Activated CD4-positive, alpha-beta T cell treated with anti-CD3 and anti-CD28 coated beads for 36 hours (primary cell): ENCODE results near the gene PLBD2. TPM values are rescaled to one million over a fixed set of nuclear protein-coding genes. Genes with fewer than 3 reads are reported as not detected.

Experiments used
- ATAC-seq: fragments of 200-7000 bp; cut with Tn5 transposase; one replicate; pipeline ENCODE4 v1.10.0; 2021; ENCODE audit warnings: mild to moderate bottlenecking, moderate library complexity
- CTCF ChIA-PET: fragments of 350-600 bp; sonication (Branson Sonifier 250); formaldehyde crosslinking; loops from one replicate; lab custom pipeline; 2021; ENCODE audit warnings: antibody characterized with exemption; lab: Charles Lee
- POLR2A ChIA-PET: fragments of 350-600 bp; sonication (Branson Sonifier 250); formaldehyde crosslinking; loops from one replicate; lab custom pipeline; 2021; ENCODE audit warnings: antibody characterized with exemption, inconsistent platforms; lab: Charles Lee
- DNase-seq: peaks from one replicate; pipeline ENCODE4 v3.0.0-alpha.2; 2020
- H3K27ac Mint-ChIP-seq: one replicate; pipeline ENCODE4 v1.8.0; 2021; ENCODE audit warnings: mixed read lengths
- H3K27me3 Mint-ChIP-seq: one replicate; pipeline ENCODE4 v1.8.0; 2021; ENCODE audit warnings: mixed read lengths
- H3K36me3 Mint-ChIP-seq: one replicate; pipeline ENCODE4 v1.8.0; 2021; ENCODE audit warnings: low read depth, mixed read lengths
- H3K4me1 Mint-ChIP-seq: one replicate; pipeline ENCODE4 v1.8.0; 2021; ENCODE audit warnings: mixed read lengths
- H3K4me3 Mint-ChIP-seq: one replicate; pipeline ENCODE4 v1.8.0; 2021; ENCODE audit warnings: mild to moderate bottlenecking, moderate library complexity, mixed read lengths
- H3K9me3 Mint-ChIP-seq: one replicate; pipeline ENCODE4 v1.8.0; 2021; ENCODE audit warnings: low read depth, mixed read lengths
- intact Hi-C, 2 experiments: fragments of 100-400 bp; cut with DNase I in 1 of 2; cut with micrococcal nuclease in 1 of 2; formaldehyde crosslinking; loops; one replicate each; pipeline versions ENCODE4 v1.14.2 to v1.15.1; 2022 to 2024; cut with DNase I, micrococcal nuclease
- total RNA-seq, 2 experiments: library from RNA; stranded (reverse); gene quantifications; one replicate each; pipeline ENCODE4 v1.2.3, GENCODE V29; 2021

The PLBD2 gene
- total RNA-seq, 2 experiments from 2014 or later: 13.7 to 17.3 TPM

GRCh38 chr12:113390064-113391043, 32.0 kb downstream of the PLBD2 start:
- H3K4me1 Mint-ChIP-seq: no peaks in the 10 kb centered on the region
- H3K36me3 Mint-ChIP-seq: peaks cover 12% of the 10 kb centered on the region
- ChIA-PET POLR2A (no interaction called here), CTCF (no interaction called here)
- H3K27ac Mint-ChIP-seq: no peak overlapping the region
- H3K4me3 Mint-ChIP-seq: no peak overlapping the region
- intact Hi-C loops: no loop called here
- no peaks in the 10 kb centered on the region for H3K9me3 Mint-ChIP-seq
- no peak for ATAC-seq
- no peaks in the 10 kb centered on the region for H3K27me3 Mint-ChIP-seq
- DNase-seq: no peak

GRCh38 chr12:113391145-113391544, 32.8 kb downstream of the PLBD2 start:
- peaks cover 9% of the 10 kb centered on the region for H3K36me3 Mint-ChIP-seq
- POLR2A ChIA-PET: no interaction called here
- CTCF ChIA-PET: no interaction called here
- intact Hi-C loops: no loop called here
- H3K4me1 Mint-ChIP-seq: no peaks in the 10 kb centered on the region
- H3K4me3 Mint-ChIP-seq: no peak overlapping the region
- ATAC-seq (no peak), DNase-seq (no peak)
- no peaks in the 10 kb centered on the region for H3K9me3 Mint-ChIP-seq
- H3K27me3 Mint-ChIP-seq: no peaks in the 10 kb centered on the region
- no peak overlapping the region for H3K27ac Mint-ChIP-seq

GRCh38 chr12:113391650-113392337, 33.4 kb downstream of the PLBD2 start:
- no peaks in the 10 kb centered on the region for H3K4me1 Mint-ChIP-seq
- ChIA-PET CTCF (no interaction called here), POLR2A (no interaction called here)
- no peaks in the 10 kb centered on the region for H3K9me3 Mint-ChIP-seq
- no peak for DNase-seq
- H3K27me3 Mint-ChIP-seq: no peaks in the 10 kb centered on the region
- H3K4me3 Mint-ChIP-seq: no peak overlapping the region
- H3K36me3 Mint-ChIP-seq: peaks cover 9% of the 10 kb centered on the region
- no peak for ATAC-seq
- intact Hi-C loops: no loop called here
- no peak overlapping the region for H3K27ac Mint-ChIP-seq

- Mint-ChIP-seq H3K27me3 (no peaks in the 10 kb centered on the region), H3K36me3 (peaks cover 7% of the 10 kb centered on the region), H3K9me3 (no peaks in the 10 kb centered on the region), H3K4me1 (no peaks in the 10 kb centered on the region), H3K27ac (no peak overlapping the region), H3K4me3 (no peak overlapping the region)
- POLR2A ChIA-PET: no interaction called here
- intact Hi-C loops: no loop called here
- DNase-seq (no peak), ATAC-seq (no peak)
- CTCF ChIA-PET: interaction anchor here (0.7 kb wide), 1 partner anchor 23 kb away, joined by 3 read pairs; no protein-coding TSS in a partner anchor
Measured at GRCh38 chr12:113392520-113392919, 34.1 kb downstream of the PLBD2 start.

- Mint-ChIP-seq H3K4me1 (no peaks in the 10 kb centered on the region), H3K4me3 (no peak overlapping the region), H3K27me3 (peaks cover 2% of the 10 kb centered on the region), H3K9me3 (no peaks in the 10 kb centered on the region), H3K36me3 (peaks cover 5% of the 10 kb centered on the region), H3K27ac (no peak overlapping the region)
- CTCF ChIA-PET: interaction anchor here (0.7 kb wide), 1 partner anchor 24 kb away, joined by 3 read pairs; no protein-coding TSS in a partner anchor
- POLR2A ChIA-PET: no interaction called here
- DNase-seq (no peak), ATAC-seq (no peak)
- intact Hi-C loops: no loop called here
Measured at GRCh38 chr12:113392988-113393579, 34.7 kb downstream of the PLBD2 start.

- ATAC-seq (no peak), DNase-seq (no peak)
- no peak overlapping the region for H3K27ac Mint-ChIP-seq
- H3K9me3 Mint-ChIP-seq: no peaks in the 10 kb centered on the region
- intact Hi-C loops: no loop called here
- H3K4me3 Mint-ChIP-seq: no peak overlapping the region
- peaks cover 2% of the 10 kb centered on the region for H3K27me3 Mint-ChIP-seq
- CTCF ChIA-PET: interaction anchor here (0.8 kb wide), 1 partner anchor 69 kb away, joined by 3 read pairs; no protein-coding TSS in a partner anchor
- no peaks in the 10 kb centered on the region for H3K36me3 Mint-ChIP-seq
- no peaks in the 10 kb centered on the region for H3K4me1 Mint-ChIP-seq
- POLR2A ChIA-PET: no interaction called here
Measured at GRCh38 chr12:113393749-113394148, 35.4 kb downstream of the PLBD2 start.

- H3K4me3 Mint-ChIP-seq: no peak overlapping the region
- H3K36me3 Mint-ChIP-seq: no peaks in the 10 kb centered on the region
- H3K27ac Mint-ChIP-seq: no peak overlapping the region
- H3K9me3 Mint-ChIP-seq: no peaks in the 10 kb centered on the region
- intact Hi-C loops: no loop called here
- CTCF ChIA-PET: interaction anchor here (0.6 kb wide), 1 partner anchor 186 kb away, joined by 3 read pairs; no protein-coding TSS in a partner anchor
- ATAC-seq (no peak), DNase-seq (no peak)
- POLR2A ChIA-PET: no interaction called here
- peaks cover 2% of the 10 kb centered on the region for H3K27me3 Mint-ChIP-seq
- H3K4me1 Mint-ChIP-seq: no peaks in the 10 kb centered on the region
Measured at GRCh38 chr12:113395119-113395518, 36.7 kb downstream of the PLBD2 start.

- H3K27ac Mint-ChIP-seq: no peak overlapping the region
- DNase-seq (no peak), ATAC-seq (no peak)
- intact Hi-C loops: no loop called here
- peaks cover 5% of the 10 kb centered on the region for H3K27me3 Mint-ChIP-seq
- CTCF ChIA-PET: no interaction called here
- no peaks in the 10 kb centered on the region for H3K36me3 Mint-ChIP-seq
- H3K9me3 Mint-ChIP-seq: no peaks in the 10 kb centered on the region
- no peaks in the 10 kb centered on the region for H3K4me1 Mint-ChIP-seq
- H3K4me3 Mint-ChIP-seq: no peak overlapping the region
- POLR2A ChIA-PET: no interaction called here
Measured at GRCh38 chr12:113396200-113396599, 37.8 kb downstream of the PLBD2 start.

- DNase-seq (no peak), ATAC-seq (no peak)
- no peak overlapping the region for H3K4me3 Mint-ChIP-seq
- ChIA-PET POLR2A (no interaction called here), CTCF (no interaction called here)
- no peaks in the 10 kb centered on the region for H3K36me3 Mint-ChIP-seq
- no peaks in the 10 kb centered on the region for H3K9me3 Mint-ChIP-seq
- intact Hi-C loops: no loop called here
- peaks cover 5% of the 10 kb centered on the region for H3K27me3 Mint-ChIP-seq
- no peaks in the 10 kb centered on the region for H3K4me1 Mint-ChIP-seq
- no peak overlapping the region for H3K27ac Mint-ChIP-seq
Measured at GRCh38 chr12:113396828-113397496, 38.6 kb downstream of the PLBD2 start.

- CTCF ChIA-PET: no interaction called here
- POLR2A ChIA-PET: no interaction called here
- peaks cover 5% of the 10 kb centered on the region for H3K27me3 Mint-ChIP-seq
Measured at GRCh38 chr12:113397497-113398197, 39.3 kb downstream of the PLBD2 start.

More at GRCh38 chr12:113397497-113398197, 39.3 kb downstream of the PLBD2 start:
- no peaks in the 10 kb centered on the region for H3K36me3 Mint-ChIP-seq
- no peak for ATAC-seq
- no peak for DNase-seq
- H3K9me3 Mint-ChIP-seq: no peaks in the 10 kb centered on the region
- no peaks in the 10 kb centered on the region for H3K4me1 Mint-ChIP-seq
- intact Hi-C loops: no loop called here
- no peak overlapping the region for H3K4me3 Mint-ChIP-seq
- H3K27ac Mint-ChIP-seq: no peak overlapping the region
